ENCODE measurements around the gene SDK2. TPM values are rescaled to one million over a fixed set of nuclear protein-coding genes. Genes with fewer than 3 reads are reported as not detected.

SDK2 gene
- total and polyA plus RNA-seq, 9 of the 15 experiments (the other 6 are each of a cell fraction or from before 2014, with no cell fraction given): 0.04 TPM; not detected in 8

DNA sequence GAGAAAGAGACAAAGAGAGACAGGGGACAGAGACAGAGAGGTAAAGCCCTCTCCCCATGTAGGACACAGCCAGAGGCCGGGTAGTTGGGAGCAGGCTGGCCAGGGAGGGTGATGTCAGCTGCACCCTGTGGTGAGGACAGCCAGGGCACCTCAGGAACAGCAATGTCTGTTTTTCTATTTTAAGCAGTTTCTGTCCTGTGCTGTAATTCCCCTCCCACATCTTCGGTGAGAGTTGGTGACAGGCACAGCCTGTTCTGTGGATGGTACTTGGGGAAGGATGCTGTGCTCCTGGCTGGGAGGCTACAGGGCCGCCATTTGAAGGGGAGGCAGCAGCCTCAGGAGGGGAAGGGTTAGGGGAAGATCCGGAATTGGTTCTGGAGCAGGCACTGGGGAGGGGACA is 163.5 kb downstream of the SDK2 start (continued):
- TF ChIP-seq JUND (IDR thresholded peaks at IDR 0.05; ENCODE audit: borderline replicate concordance, low read depth, low read length) (no peak), JUND (tag; IDR thresholded peaks at IDR 0.05; ENCODE audit: borderline replicate concordance, low read depth, low read length) (no peak), FOXA1 (IDR thresholded peaks at IDR 0.05; ENCODE audit: borderline replicate concordance) (no peak), NR4A1 (CRISPR knock-in tag; IDR thresholded peaks at IDR 0.05) (no peak), NR4A1 (tag; IDR thresholded peaks at IDR 0.05) (no peak), SIN3B (IDR thresholded peaks at IDR 0.05; ENCODE audit: low read depth) (no peak), ILF3 (IDR thresholded peaks at IDR 0.05; ENCODE audit: borderline replicate concordance) (no peak), HDAC6 (IDR thresholded peaks at IDR 0.05; ENCODE audit: low read depth, low read length) (no peak)
- TF ChIP-seq, protein P1, sequence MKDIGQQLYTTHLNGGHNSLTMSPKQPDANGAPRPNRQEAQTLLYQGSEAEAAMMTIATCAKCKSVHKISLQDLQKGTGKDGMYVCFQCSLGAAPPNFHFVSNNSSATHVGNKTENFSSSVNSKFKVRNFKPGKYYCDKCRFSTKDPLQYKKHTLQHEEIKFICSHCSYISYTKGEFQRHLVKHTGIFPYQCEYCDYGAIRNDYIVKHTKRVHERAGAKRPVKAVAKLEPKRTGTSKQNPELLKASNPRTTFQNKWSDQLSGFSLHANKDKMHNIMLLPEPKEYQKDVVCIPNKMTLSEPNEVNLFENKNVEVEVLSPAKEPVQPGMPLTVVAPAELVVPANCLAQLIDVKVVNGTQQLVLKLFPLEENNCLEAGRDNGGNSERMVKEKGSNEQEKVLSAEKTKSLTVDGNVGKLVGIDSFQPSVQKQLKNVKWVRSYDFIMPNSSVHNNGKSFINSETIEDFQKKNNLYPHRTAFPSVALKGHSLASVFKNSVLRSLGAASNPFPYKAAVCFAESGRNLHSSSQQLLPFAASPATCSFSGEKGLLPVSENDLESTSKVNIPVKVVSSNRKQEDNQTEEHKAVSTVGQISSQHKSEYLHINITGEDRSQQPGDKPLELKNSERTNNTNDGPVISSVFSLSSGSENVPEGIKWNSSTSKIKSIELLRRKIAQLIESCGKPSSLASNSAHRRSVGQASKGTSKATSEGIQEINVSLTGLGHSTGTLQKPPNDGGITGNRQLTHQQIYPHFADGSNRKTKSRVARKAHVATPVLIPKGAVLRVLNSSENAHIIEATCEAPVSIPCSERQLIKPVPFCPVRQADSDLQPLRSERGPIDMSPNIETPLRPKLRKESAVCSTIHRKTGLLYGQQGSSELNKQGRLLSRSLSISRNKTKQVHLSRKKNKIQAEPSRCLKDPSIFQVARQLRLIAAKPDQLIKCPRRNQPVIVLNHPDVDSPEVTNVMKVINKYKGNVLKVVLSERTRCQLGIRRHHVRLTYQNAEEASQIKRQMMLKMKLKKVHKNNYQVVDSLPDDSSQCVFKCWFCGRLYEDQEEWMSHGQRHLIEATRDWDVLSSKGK (CRISPR knock-in tag; IDR thresholded peaks at IDR 0.05): no peak
- TF ChIP-seq, protein P2, sequence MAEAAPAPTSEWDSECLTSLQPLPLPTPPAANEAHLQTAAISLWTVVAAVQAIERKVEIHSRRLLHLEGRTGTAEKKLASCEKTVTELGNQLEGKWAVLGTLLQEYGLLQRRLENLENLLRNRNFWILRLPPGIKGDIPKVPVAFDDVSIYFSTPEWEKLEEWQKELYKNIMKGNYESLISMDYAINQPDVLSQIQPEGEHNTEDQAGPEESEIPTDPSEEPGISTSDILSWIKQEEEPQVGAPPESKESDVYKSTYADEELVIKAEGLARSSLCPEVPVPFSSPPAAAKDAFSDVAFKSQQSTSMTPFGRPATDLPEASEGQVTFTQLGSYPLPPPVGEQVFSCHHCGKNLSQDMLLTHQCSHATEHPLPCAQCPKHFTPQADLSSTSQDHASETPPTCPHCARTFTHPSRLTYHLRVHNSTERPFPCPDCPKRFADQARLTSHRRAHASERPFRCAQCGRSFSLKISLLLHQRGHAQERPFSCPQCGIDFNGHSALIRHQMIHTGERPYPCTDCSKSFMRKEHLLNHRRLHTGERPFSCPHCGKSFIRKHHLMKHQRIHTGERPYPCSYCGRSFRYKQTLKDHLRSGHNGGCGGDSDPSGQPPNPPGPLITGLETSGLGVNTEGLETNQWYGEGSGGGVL (CRISPR knock-in tag; IDR thresholded peaks at IDR 0.05): no peak
- TF ChIP-seq, protein P3, sequence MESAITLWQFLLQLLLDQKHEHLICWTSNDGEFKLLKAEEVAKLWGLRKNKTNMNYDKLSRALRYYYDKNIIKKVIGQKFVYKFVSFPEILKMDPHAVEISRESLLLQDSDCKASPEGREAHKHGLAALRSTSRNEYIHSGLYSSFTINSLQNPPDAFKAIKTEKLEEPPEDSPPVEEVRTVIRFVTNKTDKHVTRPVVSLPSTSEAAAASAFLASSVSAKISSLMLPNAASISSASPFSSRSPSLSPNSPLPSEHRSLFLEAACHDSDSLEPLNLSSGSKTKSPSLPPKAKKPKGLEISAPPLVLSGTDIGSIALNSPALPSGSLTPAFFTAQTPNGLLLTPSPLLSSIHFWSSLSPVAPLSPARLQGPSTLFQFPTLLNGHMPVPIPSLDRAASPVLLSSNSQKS (CRISPR knock-in tag; IDR thresholded peaks at IDR 0.05): no peak

Measured in K562 (cell line).